ENCODE results near the gene BIN1.
"Not testable (repeated sequence)": the region's sequence is repeated elsewhere in the genome, so short reads cannot be mapped to it uniquely, and the experiment has no call there.

BIN1 gene

GRCh38 chr2:127045792-127046501, 61.0 kb downstream of the BIN1 start:
- DNase-seq = no peak

- no peak for DNase-seq
Observed at GRCh38 chr2:127044977-127045661, 61.8 kb downstream of the BIN1 start.

- DNase-seq = no peak
Observed at GRCh38 chr2:127044165-127044718, 62.7 kb downstream of the BIN1 start.

- no peak for DNase-seq
Observed at GRCh38 chr2:127043367-127044164, 63.4 kb downstream of the BIN1 start.

GRCh38 chr2:127041259-127041970, 65.5 kb downstream of the BIN1 start:
- DNase-seq = no peak

GRCh38 chr2:127040169-127040568, 66.8 kb downstream of the BIN1 start:
- no peak for DNase-seq

GRCh38 chr2:127039387-127040031, 67.4 kb downstream of the BIN1 start:
- DNase-seq = no peak

- no peak for DNase-seq
Observed at GRCh38 chr2:127037476-127037875, 69.5 kb downstream of the BIN1 start.

GRCh38 chr2:127034883-127035611, 71.9 kb downstream of the BIN1 start:
- no peak for DNase-seq

- no peak for DNase-seq
Observed at GRCh38 chr2:127034051-127034450, 72.9 kb downstream of the BIN1 start.

- no peak for DNase-seq
Observed at GRCh38 chr2:127032621-127033020, 74.3 kb downstream of the BIN1 start.

- DNase-seq = no peak
Observed at GRCh38 chr2:127029350-127030051, 77.5 kb downstream of the BIN1 start.

- DNase-seq = not testable (repeated sequence)
Observed at GRCh38 chr2:127028745-127029144, 78.2 kb downstream of the BIN1 start.

GRCh38 chr2:127027715-127028114, 79.2 kb downstream of the BIN1 start:
- DNase-seq = no peak

GRCh38 chr2:127025359-127026166, 81.4 kb downstream of the BIN1 start:
- peak; percentile 50 for DNase-seq

GRCh38 chr2:127024769-127025358, 82.1 kb downstream of the BIN1 start:
- DNase-seq = peak; percentile 16

GRCh38 chr2:127023504-127023903, 83.5 kb downstream of the BIN1 start:
- DNase-seq = no peak

- DNase-seq = no peak
Observed at GRCh38 chr2:127022817-127023216, 84.1 kb downstream of the BIN1 start.

GRCh38 chr2:127020536-127020935, 86.4 kb downstream of the BIN1 start:
- DNase-seq = no peak

- DNase-seq = no peak
Observed at GRCh38 chr2:127017548-127017947, 89.4 kb downstream of the BIN1 start.

Measured in NCI-H526 treated with DMSO at 0.1 percent for 48 hours (cell line).